HepG2 (cell line): ENCODE measurements around the gene CACNA2D1.

ENCODE experiments used
- CTCF ChIP-seq: sonication (generic); formaldehyde crosslinking; IDR thresholded peaks from 2 replicates; pipeline ENCODE4 v1.5.0; 2020; ENCODE audit warnings: mild to moderate bottlenecking, missing genetic modification reagents, moderate library complexity
- DPF2 ChIP-seq: sonication (generic); formaldehyde crosslinking; IDR thresholded peaks from 2 replicates; pipeline ENCODE4 v1.4.0; 2020; ENCODE audit warnings: mild to moderate bottlenecking, low read depth, missing genetic modification reagents, borderline replicate concordance
- ISL2 ChIP-seq: sonication (generic); formaldehyde crosslinking; IDR thresholded peaks from 2 replicates; pipeline ENCODE4 v1.5.0; 2020; ENCODE audit warnings: missing genetic modification reagents
- MLLT10 ChIP-seq: sonication (generic); formaldehyde crosslinking; IDR thresholded peaks from 2 replicates; pipeline ENCODE4 v1.4.0; 2020; ENCODE audit warnings: missing genetic modification reagents
- POLR2A ChIP-seq, 2 experiments: IDR thresholded peaks; 2 replicates each; pipeline ENCODE4 v1.6.1; 2011; ENCODE audit warnings: low read depth in 2 of 2, low read length in 2 of 2, mild to moderate bottlenecking in 1 of 2, moderate library complexity in 1 of 2; ENCODE audit not compliant: insufficient read depth in 1 of 2
- POLR2AphosphoS2 ChIP-seq: IDR thresholded peaks from 2 replicates; pipeline ENCODE4 v1.6.1; 2011; ENCODE audit warnings: low read depth, low read length, improper control_type of control experiment
- USF2 ChIP-seq, 2 experiments: sonication (generic) in 1 of 2; formaldehyde crosslinking in 1 of 2; IDR thresholded peaks; 2 replicates each; pipeline versions ENCODE4 v1.5.1 to v1.6.1; 2011 to 2020; ENCODE audit warnings: borderline replicate concordance in 1 of 2, low read depth in 1 of 2, low read length in 1 of 2, mild to moderate bottlenecking in 1 of 2, missing genetic modification reagents in 1 of 2, moderate library complexity in 1 of 2
- ZNF143 ChIP-seq: sonication (generic); formaldehyde crosslinking; IDR thresholded peaks from 2 replicates; pipeline ENCODE4 v1.4.0; 2020; ENCODE audit warnings: missing genetic modification reagents
- ZNF207 ChIP-seq: fragments of 450-650 bp; IDR thresholded peaks from 2 replicates; pipeline ENCODE4 v1.6.1; 2016; ENCODE audit warnings: antibody characterized with exemption, borderline replicate concordance
- ZNF251 ChIP-seq: sonication (generic); formaldehyde crosslinking; IDR thresholded peaks from 2 replicates; pipeline ENCODE4 v1.9.0; 2021; ENCODE audit warnings: mild to moderate bottlenecking, missing genetic modification reagents
- ZNF274 ChIP-seq: sonication (generic); formaldehyde crosslinking; IDR thresholded peaks from 2 replicates; pipeline ENCODE4 v1.5.1; 2020; ENCODE audit warnings: mild to moderate bottlenecking, missing genetic modification reagents
- ZNF431 ChIP-seq: sonication (generic); formaldehyde crosslinking; IDR thresholded peaks from 2 replicates; pipeline ENCODE4 v1.9.0; 2022; ENCODE audit warnings: missing genetic modification reagents, low read depth, mild to moderate bottlenecking, borderline replicate concordance

- TF ChIP-seq DPF2 (CRISPR knock-in tag) (no peak), ZNF251 (CRISPR knock-in tag) (no peak), ZNF431 (no peak), CTCF (CRISPR knock-in tag) (no peak), POLR2AphosphoS2 (no peak), MLLT10 (CRISPR knock-in tag) (no peak), USF2 (IDR thresholded peaks at IDR 0.05; ENCODE audit: low read depth, low read length) (no peak), USF2 (CRISPR knock-in tag; IDR thresholded peaks at IDR 0.05; ENCODE audit: borderline replicate concordance) (no peak), ZNF207 (no peak), ZNF274 (CRISPR knock-in tag) (no peak), ISL2 (no peak), ZNF143 (no peak), POLR2A (IDR thresholded peaks at IDR 0.05; ENCODE audit: insufficient read depth in 1 of 2, low read depth in 2 of 2, low read length in 2 of 2) (no peak)
These were observed 422.5 kb downstream of the CACNA2D1 start for GRCh38 chr7:82021036-82021435.
